Omental fat pad (tissue), 4 donors: Measurements from ENCODE around the gene TXNRD2. TPM values are rescaled to one million over a fixed set of nuclear protein-coding genes. Genes with fewer than 3 reads are reported as not detected.

Experiments used
- ATAC-seq: fragments of 150-250 bp; one replicate; pipeline ENCODE4 v1.9.1; 2016; ENCODE audit warnings: mild to moderate bottlenecking, moderate library complexity; ENCODE audit not compliant: low FRiP score
- DNase-seq: peaks from one replicate; pipeline ENCODE4 v3.0.0-alpha.2; 2019; ENCODE audit warnings: low spot score
- CTCF ChIP-seq, 3 donors: fragments of 450-650 bp; IDR thresholded peaks; one replicate each; pipeline ENCODE4 v1.5.1; 2016 to 2017; ENCODE audit warnings: antibody characterized with exemption in 3 of 3, mild to moderate bottlenecking in 3 of 3, moderate library complexity in 2 of 3
- total RNA-seq, 4 donors: library from RNA; depleted of rRNA; stranded (reverse); fragments of >200 nt; gene quantifications; one replicate each; pipeline ENCODE4 v1.1.0, GENCODE V29; 2016

TXNRD2 gene
- total RNA-seq, 4 donors from 2014 or later: 10.1 to 24.4 (median 15.1) TPM

- no peak for TF ChIP-seq CTCF (IDR thresholded peaks at IDR 0.05)
- DNase-seq: no peak
These were observed 62.4 kb downstream of the TXNRD2 start for GRCh38 chr22:19879246-19879570.

GRCh38 chr22:19878461-19879245, 63.0 kb downstream of the TXNRD2 start:
- DNase-seq (peak; percentile 21), ATAC-seq (no peak)

More at GRCh38 chr22:19879246-19879570, 62.4 kb downstream of the TXNRD2 start:
- no peak for ATAC-seq

GRCh38 chr22:19877626-19878339, 63.8 kb downstream of the TXNRD2 start:
- peak; percentile 14 for DNase-seq
- no peak for TF ChIP-seq CTCF (IDR thresholded peaks at IDR 0.05)
- no peak for ATAC-seq

More at GRCh38 chr22:19878461-19879245, 63.0 kb downstream of the TXNRD2 start:
- TF ChIP-seq CTCF (IDR thresholded peaks at IDR 0.05): no peak

GRCh38 chr22:19876941-19877625, 64.5 kb downstream of the TXNRD2 start:
- DNase-seq (no peak), ATAC-seq (no peak)
- no peak for TF ChIP-seq CTCF (IDR thresholded peaks at IDR 0.05)

- ATAC-seq: no peak
- peak; percentile 18 for DNase-seq
- TF ChIP-seq CTCF (IDR thresholded peaks at IDR 0.05): no peak
These were observed 65.2 kb downstream of the TXNRD2 start for GRCh38 chr22:19876314-19876940.

- no peak for TF ChIP-seq CTCF (IDR thresholded peaks at IDR 0.05)
- peak; percentile 24 for DNase-seq
- no peak for ATAC-seq
These were observed 65.9 kb downstream of the TXNRD2 start for GRCh38 chr22:19875531-19876313.
